ENCODE data around the gene JUND.

The JUND gene

DNA sequence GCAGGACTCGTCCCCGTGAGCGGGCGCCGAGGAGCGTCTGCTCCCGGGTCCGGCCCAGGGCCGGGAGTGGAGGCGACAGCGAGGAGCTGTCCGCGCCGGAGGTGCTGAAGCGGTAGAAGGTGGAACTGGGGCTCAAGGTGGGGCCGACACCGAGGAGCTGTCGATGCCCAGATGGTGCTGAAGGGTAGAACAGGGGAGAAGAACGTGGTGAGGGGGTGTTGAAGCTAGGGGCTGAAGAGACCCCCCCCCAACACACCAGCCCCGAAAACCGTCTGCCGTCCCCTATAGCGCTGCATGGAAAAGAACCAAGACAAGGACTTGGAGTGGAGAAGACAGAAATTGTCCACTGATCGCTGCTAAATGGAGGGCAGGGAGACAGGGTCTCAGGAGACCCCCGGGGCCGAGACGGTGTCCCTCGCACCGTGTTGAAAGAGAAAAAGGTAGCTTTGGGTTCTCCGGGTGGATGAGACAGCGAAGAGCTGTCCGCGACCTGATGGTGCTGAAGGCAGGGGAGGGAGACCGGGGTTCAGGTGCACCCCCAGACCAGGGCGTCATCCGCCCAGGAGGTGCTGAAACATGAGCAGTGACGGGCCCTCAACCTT, 48.1 kb downstream of the JUND start:
- peak; percentile 78 for DNase-seq

DNA sequence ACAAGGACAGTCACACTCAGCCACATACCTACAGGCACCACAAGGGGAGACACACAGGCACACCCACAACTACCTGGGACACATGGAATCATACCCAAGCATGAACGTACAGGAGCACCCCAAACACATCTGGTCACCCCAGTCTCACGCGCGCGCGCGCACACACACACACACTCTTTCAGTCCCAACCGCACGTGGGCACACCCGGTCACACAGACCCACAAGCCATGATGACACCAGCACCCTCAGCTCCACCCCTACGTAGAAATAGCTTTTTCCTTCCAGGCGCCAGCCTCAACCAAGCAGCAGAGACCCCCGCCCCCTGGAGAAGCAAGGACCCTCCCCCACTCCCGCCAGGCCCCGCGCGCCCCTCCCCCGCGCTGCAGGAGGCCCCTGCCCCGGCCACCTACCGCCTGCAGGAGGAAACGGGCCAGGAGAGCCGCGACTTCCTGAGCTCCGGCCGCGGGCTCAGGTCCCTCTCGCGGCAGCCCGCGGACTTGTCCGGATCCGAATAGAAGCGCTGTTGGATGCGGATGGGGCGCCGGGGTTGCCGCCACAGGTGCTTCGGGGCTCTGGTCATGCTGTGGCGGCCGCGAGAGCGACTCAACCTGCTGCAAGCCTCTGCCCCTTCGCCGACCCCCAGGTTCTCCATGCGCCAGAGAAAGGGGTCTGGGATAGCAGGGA, 48.7 kb downstream of the JUND start:
- no peak for DNase-seq

DNA sequence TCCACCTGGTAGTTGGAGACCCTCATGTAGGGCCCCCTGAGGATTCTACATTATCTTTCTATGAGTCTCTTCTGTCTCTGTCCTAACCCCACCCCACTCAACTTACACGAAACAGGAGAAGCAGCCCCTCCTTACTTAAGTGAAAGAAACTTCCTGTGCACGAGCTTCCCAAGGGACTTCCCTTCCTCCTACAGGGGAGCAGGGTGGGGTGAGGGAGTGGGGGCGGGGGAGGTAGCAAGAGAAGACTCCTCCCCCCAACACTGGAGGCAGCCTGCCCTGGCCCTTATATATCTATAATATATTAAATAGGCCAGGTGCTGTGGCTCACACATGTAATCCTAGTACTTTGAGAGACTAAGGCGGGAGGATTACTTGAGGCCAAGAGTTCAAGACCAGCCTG, 49.6 kb downstream of the JUND start:
- DNase-seq, result no peak

DNA sequence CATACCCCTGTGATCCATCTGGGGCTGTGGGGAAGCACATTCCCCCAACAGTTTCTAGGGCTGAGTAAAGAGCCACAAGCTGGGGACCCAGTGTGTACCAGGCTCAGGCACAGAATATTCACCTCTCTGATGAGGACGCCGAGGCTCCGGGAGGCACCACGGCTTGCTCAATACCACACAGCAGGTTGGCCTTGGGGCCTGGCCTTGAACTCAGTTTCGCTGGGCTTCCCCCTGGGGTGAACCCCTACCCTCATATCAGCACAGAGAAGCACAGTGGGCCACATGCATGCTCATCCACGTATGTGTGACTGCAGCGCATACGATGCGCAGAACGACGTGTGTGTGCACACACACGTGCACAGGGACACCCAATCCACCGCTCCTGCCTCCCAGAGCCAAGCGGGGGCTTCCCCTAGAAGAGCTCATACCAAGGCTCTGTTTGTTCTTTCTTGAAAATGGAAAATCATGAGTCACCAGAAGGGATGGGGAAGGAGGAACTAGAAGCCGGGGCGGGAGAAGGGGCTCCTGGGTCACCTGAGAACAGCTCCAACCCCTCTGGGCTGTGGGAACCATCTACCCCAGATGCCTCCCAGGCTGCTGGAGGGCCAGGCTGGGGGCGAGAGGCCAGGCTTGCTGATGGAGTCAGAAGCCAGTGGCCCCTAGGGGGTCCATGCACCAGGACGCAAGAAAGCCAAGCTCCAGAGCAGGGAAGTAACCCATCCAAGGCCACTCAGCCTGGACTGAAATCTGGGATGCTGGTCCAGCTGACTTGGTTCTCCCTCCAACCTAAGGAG, 50.3 kb downstream of the JUND start:
- DNase-seq, result no peak

DNA sequence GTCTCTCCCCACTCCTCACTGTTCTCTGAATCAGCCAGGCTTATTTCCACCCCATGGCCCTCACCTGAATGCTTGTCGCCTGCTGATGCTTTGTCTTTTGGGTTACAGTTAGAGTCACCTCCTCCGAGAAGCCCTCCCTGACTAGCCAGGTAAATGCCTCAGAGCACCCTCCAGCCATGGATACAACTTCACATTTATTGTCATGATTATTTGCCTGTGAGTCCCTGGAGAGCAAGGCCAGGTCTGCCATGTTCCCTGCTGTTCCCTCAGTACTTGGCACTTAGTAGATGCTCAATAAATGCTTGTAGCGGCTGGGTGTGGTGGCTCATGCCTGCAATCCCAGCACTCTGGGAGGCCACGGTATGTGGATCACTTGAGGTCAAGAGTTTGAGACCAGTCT, 51.5 kb downstream of the JUND start:
- no peak for DNase-seq
